Esophagus muscularis mucosa (tissue), 3 donors: ENCODE results near the gene MID2.

ENCODE experiments used
- CTCF ChIP-seq, 3 experiments: fragments of 200-600 bp in 2 of 3; fragments of 450-650 bp in 1 of 3; sonication (generic) in 2 of 3; IDR thresholded peaks; one replicate each; pipeline ENCODE4 v1.5.1; 2017 to 2019; ENCODE audit warnings: antibody characterized with exemption in 3 of 3, mild to moderate bottlenecking in 2 of 3, moderate library complexity in 1 of 3
- POLR2A ChIP-seq: fragments of 450-650 bp; IDR thresholded peaks from one replicate; pipeline ENCODE4 v1.6.1; 2017; ENCODE audit warnings: antibody characterized with exemption, moderate library complexity, mild to moderate bottlenecking, low read depth

- TF ChIP-seq POLR2A: no peak
- no peak for TF ChIP-seq CTCF (IDR thresholded peaks at IDR 0.05)
Measured at GRCh38 chrX:107787827-107788226, 37.8 kb upstream of the MID2 start.
